ENCODE results near the gene SIT1.
"Not testable (repeated sequence)": the region's sequence is repeated elsewhere in the genome, so short reads cannot be mapped to it uniquely, and the experiment has no call there.

GRCh38 chr9:35641478-35641877 lies 9.3 kb downstream of the SIT1 start:
- TF ChIP-seq SPI1 (IDR thresholded peaks at IDR 0.05; ENCODE audit: borderline replicate concordance, low read depth); CTCF (IDR thresholded peaks at IDR 0.05; ENCODE audit: insufficient read depth, low read length); GABPA (IDR thresholded peaks at IDR 0.05; ENCODE audit: low read depth); POLR2AphosphoS5 (IDR thresholded peaks at IDR 0.05; ENCODE audit: low read depth): not testable (repeated sequence)
- TF ChIP-seq, protein P1, sequence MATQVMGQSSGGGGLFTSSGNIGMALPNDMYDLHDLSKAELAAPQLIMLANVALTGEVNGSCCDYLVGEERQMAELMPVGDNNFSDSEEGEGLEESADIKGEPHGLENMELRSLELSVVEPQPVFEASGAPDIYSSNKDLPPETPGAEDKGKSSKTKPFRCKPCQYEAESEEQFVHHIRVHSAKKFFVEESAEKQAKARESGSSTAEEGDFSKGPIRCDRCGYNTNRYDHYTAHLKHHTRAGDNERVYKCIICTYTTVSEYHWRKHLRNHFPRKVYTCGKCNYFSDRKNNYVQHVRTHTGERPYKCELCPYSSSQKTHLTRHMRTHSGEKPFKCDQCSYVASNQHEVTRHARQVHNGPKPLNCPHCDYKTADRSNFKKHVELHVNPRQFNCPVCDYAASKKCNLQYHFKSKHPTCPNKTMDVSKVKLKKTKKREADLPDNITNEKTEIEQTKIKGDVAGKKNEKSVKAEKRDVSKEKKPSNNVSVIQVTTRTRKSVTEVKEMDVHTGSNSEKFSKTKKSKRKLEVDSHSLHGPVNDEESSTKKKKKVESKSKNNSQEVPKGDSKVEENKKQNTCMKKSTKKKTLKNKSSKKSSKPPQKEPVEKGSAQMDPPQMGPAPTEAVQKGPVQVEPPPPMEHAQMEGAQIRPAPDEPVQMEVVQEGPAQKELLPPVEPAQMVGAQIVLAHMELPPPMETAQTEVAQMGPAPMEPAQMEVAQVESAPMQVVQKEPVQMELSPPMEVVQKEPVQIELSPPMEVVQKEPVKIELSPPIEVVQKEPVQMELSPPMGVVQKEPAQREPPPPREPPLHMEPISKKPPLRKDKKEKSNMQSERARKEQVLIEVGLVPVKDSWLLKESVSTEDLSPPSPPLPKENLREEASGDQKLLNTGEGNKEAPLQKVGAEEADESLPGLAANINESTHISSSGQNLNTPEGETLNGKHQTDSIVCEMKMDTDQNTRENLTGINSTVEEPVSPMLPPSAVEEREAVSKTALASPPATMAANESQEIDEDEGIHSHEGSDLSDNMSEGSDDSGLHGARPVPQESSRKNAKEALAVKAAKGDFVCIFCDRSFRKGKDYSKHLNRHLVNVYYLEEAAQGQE (IDR thresholded peaks at IDR 0.05; ENCODE audit: insufficient replicate concordance, low read depth), result not testable (repeated sequence)
